Left lung (tissue), 10 donors: ENCODE results near the gene ZNF805. TPM values are rescaled to one million over a fixed set of nuclear protein-coding genes. Genes with fewer than 3 reads are reported as not detected.

ENCODE experiments used
- ATAC-seq: fragments of 200-7000 bp; cut with Tn5 transposase; one replicate; pipeline ENCODE4 v1.9.1; 2020; ENCODE audit warnings: moderate library complexity
- DNase-seq, 4 donors: peaks; one replicate each; pipeline ENCODE4 v3.0.0-alpha.2; 2013 to 2020
- H3K27ac ChIP-seq, 2 donors: fragments of 200-600 bp; sonication (generic) in 1 of 2; one replicate each; pipeline versions ENCODE4 v1.5.0 to v1.8.0; 2020 to 2021
- H3K27me3 ChIP-seq, 2 donors: fragments of 200-600 bp; sonication (generic) in 1 of 2; one replicate each; pipeline versions ENCODE4 v1.5.0 to v1.8.0; 2020 to 2021
- H3K36me3 ChIP-seq, 2 donors: fragments of 200-600 bp; sonication (generic) in 1 of 2; one replicate each; pipeline versions ENCODE4 v1.5.0 to v1.8.0; 2020 to 2021
- H3K4me1 ChIP-seq, 2 donors: fragments of 200-600 bp; one replicate each; pipeline ENCODE4 v1.8.0; 2021
- H3K4me3 ChIP-seq, 2 donors: fragments of 200-600 bp; sonication (generic) in 1 of 2; one replicate each; pipeline versions ENCODE4 v1.5.0 to v1.8.0; 2020 to 2021; ENCODE audit warnings: mild to moderate bottlenecking in 1 of 2
- H3K9me3 ChIP-seq, 2 donors: fragments of 200-600 bp; sonication (generic) in 1 of 2; one replicate each; pipeline versions ENCODE4 v1.5.0 to v1.8.0; 2020 to 2021
- CTCF ChIP-seq, 2 donors: fragments of 200-600 bp; sonication (generic) in 1 of 2; IDR thresholded peaks; one replicate each; pipeline versions ENCODE4 v1.5.0 to v1.8.0; 2021; ENCODE audit warnings: antibody characterized with exemption in 2 of 2
- intact Hi-C, 2 donors: fragments of 100-400 bp; cut with DNase I; formaldehyde crosslinking; loops; one replicate each; pipeline versions ENCODE4 v1.11.2 to v1.14.2; 2022
- polyA plus RNA-seq, 6 donors: library from polyadenylated mRNA; unstranded; fragments of 120-200 nt; gene quantifications; one replicate each; pipeline ENCODE4 v1.2.1, GENCODE V29; 2013; ENCODE audit not compliant: insufficient read length in 6 of 6
- total RNA-seq, 2 donors: library from RNA; stranded (reverse); fragmentation: NEBNext Ultra II Directional; extraction: Animal tissue kit (Norgen Biotek cat#: 25700); gene quantifications; one replicate each; pipeline ENCODE4 v1.2.1, GENCODE V29; 2021
- donor health status: DM: no; HTN: yes; CAD: no.
- donor health status: DM: no; HTN: no; CAD: no.

ZNF805 gene
- total and polyA plus RNA-seq, 8 donors = 6.0 to 13.8 (median 7.4) TPM

- TF ChIP-seq CTCF (IDR thresholded peaks at IDR 0.05) = no peak
- intact Hi-C loops = no loop called here
- Histone ChIP-seq H3K4me3 (peak overlapping the region in 1 of 2 donors; percentile 96), H3K9me3 (no peaks in the 10 kb centered on the region), H3K36me3 (peaks cover 0 to 39% of the 10 kb centered on the region in 2 donors), H3K27ac (no peak overlapping the region), H3K27me3 (no peaks in the 10 kb centered on the region), H3K4me1 (peaks cover 11 to 32% of the 10 kb centered on the region in 2 donors)
- DNase-seq (no peak), ATAC-seq (no peak)
These were observed 41.7 kb downstream of the ZNF805 start for GRCh38 chr19:57282011-57282643.

- H3K9me3 ChIP-seq = peaks cover 0 to 32% of the 10 kb centered on the region in 2 donors
These were observed 47.9 kb downstream of the ZNF805 start for GRCh38 chr19:57288373-57288772.

GRCh38 chr19:57290970-57291369 is 50.5 kb downstream of the ZNF805 start:
- no peak overlapping the region for H3K4me3 ChIP-seq
- intact Hi-C loops = no loop called here
- no peaks in the 10 kb centered on the region for H3K27me3 ChIP-seq
- ATAC-seq = no peak
- peaks cover 0 to 39% of the 10 kb centered on the region in 2 donors for H3K9me3 ChIP-seq
- DNase-seq = no peak
- H3K36me3 ChIP-seq = peaks cover 0 to 99% of the 10 kb centered on the region in 2 donors
- TF ChIP-seq CTCF (IDR thresholded peaks at IDR 0.05) = no peak
- no peak overlapping the region for H3K27ac ChIP-seq
- H3K4me1 ChIP-seq = no peaks in the 10 kb centered on the region

More at GRCh38 chr19:57288373-57288772, 47.9 kb downstream of the ZNF805 start:
- intact Hi-C loops = no loop called here
- H3K27me3 ChIP-seq = no peaks in the 10 kb centered on the region
- no peak overlapping the region for H3K4me3 ChIP-seq
- ATAC-seq = no peak
- TF ChIP-seq CTCF (IDR thresholded peaks at IDR 0.05) = no peak
- peaks cover 0 to 100% of the 10 kb centered on the region in 2 donors for H3K36me3 ChIP-seq
- peaks cover 0 to under 1% of the 10 kb centered on the region in 2 donors for H3K4me1 ChIP-seq
- no peak overlapping the region for H3K27ac ChIP-seq
- no peak for DNase-seq

GRCh38 chr19:57292547-57292946 is 52.1 kb downstream of the ZNF805 start:
- no peak for ATAC-seq
- Histone ChIP-seq H3K27ac (no peak overlapping the region), H3K9me3 (peaks cover 0 to 39% of the 10 kb centered on the region in 2 donors), H3K36me3 (peaks cover 0 to 90% of the 10 kb centered on the region in 2 donors), H3K27me3 (no peaks in the 10 kb centered on the region), H3K4me3 (no peak overlapping the region), H3K4me1 (no peaks in the 10 kb centered on the region)
- intact Hi-C loops = no loop called here
- TF ChIP-seq CTCF (IDR thresholded peaks at IDR 0.05) = no peak
- DNase-seq = no peak

- ATAC-seq (no peak), DNase-seq (no peak)
- Histone ChIP-seq H3K9me3 (peaks cover 0 to 41% of the 10 kb centered on the region in 2 donors), H3K36me3 (peaks cover 0 to 83% of the 10 kb centered on the region in 2 donors), H3K4me1 (no peaks in the 10 kb centered on the region), H3K4me3 (no peak overlapping the region), H3K27ac (no peak overlapping the region), H3K27me3 (no peaks in the 10 kb centered on the region)
- intact Hi-C loops = no loop called here
- TF ChIP-seq CTCF (IDR thresholded peaks at IDR 0.05) = no peak
These were observed 53.3 kb downstream of the ZNF805 start for GRCh38 chr19:57293719-57294118.
